ENCODE data around the gene PTK6.

GRCh38 chr20:63565021-63565698, 28.0 kb upstream of the PTK6 start:
- TF ChIP-seq CTCF (tag by site-specific recombination; IDR thresholded peaks at IDR 0.05) (no peak), SP2 (tag by site-specific recombination; IDR thresholded peaks at IDR 0.05) (no peak), ZNF121 (tag by site-specific recombination; IDR thresholded peaks at IDR 0.05) (no peak)

Data from HEK293 (cell line).